ENCODE data around the gene DOCK9.

Gene DOCK9

DNA sequence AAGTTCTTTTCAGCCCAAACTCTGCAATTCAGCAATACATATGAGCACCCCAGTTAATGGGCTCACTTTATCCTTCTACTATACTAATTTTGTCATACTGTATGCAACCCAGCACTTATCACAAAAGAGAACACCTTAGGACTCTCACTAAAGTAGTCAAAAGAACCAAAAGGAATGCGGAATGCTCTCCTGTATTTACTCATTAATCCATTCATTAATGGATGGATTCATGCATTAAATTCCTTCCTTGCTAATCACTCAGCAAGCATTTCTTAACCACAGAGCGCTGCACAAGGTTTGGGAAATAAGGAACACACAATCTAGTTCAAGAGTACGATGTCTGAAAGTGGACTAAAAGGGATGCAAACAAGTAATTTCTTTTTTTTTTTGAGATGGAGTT is 12.8 kb upstream of the DOCK9 start:
- DNase-seq (ENCODE audit: low read depth in 2 of 2), result no peak
- TF ChIP-seq CTCF (IDR thresholded peaks at IDR 0.05; ENCODE audit: low read depth, low read length), result no peak
- no peak overlapping the region for H3K4me3 ChIP-seq (replicated peaks in 1 of 2; ENCODE audit: low read depth in 2 of 2, low read length in 2 of 2)

GRCh38 chr13:98989469-98990235 is 11.8 kb upstream of the DOCK9 start:
- no peak for TF ChIP-seq CTCF (IDR thresholded peaks at IDR 0.05; ENCODE audit: low read depth, low read length)
- no peak overlapping the region for H3K4me3 ChIP-seq (replicated peaks in 1 of 2; ENCODE audit: low read depth in 2 of 2, low read length in 2 of 2)
- DNase-seq (ENCODE audit: low read depth in 2 of 2), result no peak

- no peak for TF ChIP-seq CTCF (IDR thresholded peaks at IDR 0.05; ENCODE audit: low read depth, low read length)
- no peak overlapping the region for H3K4me3 ChIP-seq (replicated peaks in 1 of 2; ENCODE audit: low read depth in 2 of 2, low read length in 2 of 2)
- no peak for DNase-seq (ENCODE audit: low read depth in 2 of 2)
Measured at GRCh38 chr13:98988780-98989179, 10.9 kb upstream of the DOCK9 start.

GRCh38 chr13:98988277-98988676 is 10.4 kb upstream of the DOCK9 start:
- H3K4me3 ChIP-seq (replicated peaks in 1 of 2; ENCODE audit: low read depth in 2 of 2, low read length in 2 of 2), result no peak overlapping the region
- TF ChIP-seq CTCF (IDR thresholded peaks at IDR 0.05; ENCODE audit: low read depth, low read length), result no peak
- no peak for DNase-seq (ENCODE audit: low read depth in 2 of 2)

GRCh38 chr13:98987275-98987674 is 9.4 kb upstream of the DOCK9 start:
- no peak overlapping the region for H3K4me3 ChIP-seq (replicated peaks in 1 of 2; ENCODE audit: low read depth in 2 of 2, low read length in 2 of 2)

GRCh38 chr13:98986226-98986846 is 8.5 kb upstream of the DOCK9 start:
- TF ChIP-seq CTCF (IDR thresholded peaks at IDR 0.05; ENCODE audit: low read depth, low read length), result no peak
- H3K4me3 ChIP-seq (replicated peaks in 1 of 2; ENCODE audit: low read depth in 2 of 2, low read length in 2 of 2), result no peak overlapping the region
- DNase-seq (ENCODE audit: low read depth in 2 of 2), result no peak

More at GRCh38 chr13:98987275-98987674, 9.4 kb upstream of the DOCK9 start:
- DNase-seq (ENCODE audit: low read depth in 2 of 2), result no peak
- TF ChIP-seq CTCF (IDR thresholded peaks at IDR 0.05; ENCODE audit: low read depth, low read length), result no peak
